ENCODE results near the gene CELF4.
A peak's percentile ranks its signal among the peaks of the same experiment; 100 is the strongest.

The CELF4 gene

GRCh38 chr18:37219257-37219656 is 346.3 kb downstream of the CELF4 start:
- no peak for TF ChIP-seq FOXM1 (IDR thresholded peaks at IDR 0.05; ENCODE audit: borderline replicate concordance, low read depth)
- TF ChIP-seq NFIC (IDR thresholded peaks at IDR 0.05), result no peak
- TF ChIP-seq CEBPB (IDR thresholded peaks at IDR 0.05), result no peak
- TF ChIP-seq EGR1 (IDR thresholded peaks at IDR 0.05), result no peak
- TF ChIP-seq RAD21 (IDR thresholded peaks at IDR 0.05; ENCODE audit: low read depth), result no peak
- no peak for TF ChIP-seq YY1 (IDR thresholded peaks at IDR 0.05; ENCODE audit: low read depth)

- TF ChIP-seq TAF1 (IDR thresholded peaks at IDR 0.05; ENCODE audit: low read depth) (no peak), EGR1 (IDR thresholded peaks at IDR 0.05) (no peak), FOXM1 (IDR thresholded peaks at IDR 0.05; ENCODE audit: borderline replicate concordance, low read depth) (no peak), ZBTB7A (IDR thresholded peaks at IDR 0.05; ENCODE audit: low read depth) (no peak), CREB1 (IDR thresholded peaks at IDR 0.05; ENCODE audit: low read depth) (no peak), CEBPB (IDR thresholded peaks at IDR 0.05) (no peak), TCF12 (IDR thresholded peaks at IDR 0.05; ENCODE audit: low read depth) (no peak), EP300 (IDR thresholded peaks at IDR 0.05; ENCODE audit: borderline replicate concordance) (no peak), RAD21 (IDR thresholded peaks at IDR 0.05; ENCODE audit: low read depth) (no peak), USF1 (IDR thresholded peaks at IDR 0.05) (no peak), YY1 (IDR thresholded peaks at IDR 0.05; ENCODE audit: low read depth) (no peak), MAX (IDR thresholded peaks at IDR 0.05) (no peak)
Measured at GRCh38 chr18:37218022-37218590, 347.5 kb downstream of the CELF4 start.

GRCh38 chr18:37210781-37211180 is 354.8 kb downstream of the CELF4 start:
- TF ChIP-seq EGR1 (IDR thresholded peaks at IDR 0.05), result no peak
- TF ChIP-seq USF1 (IDR thresholded peaks at IDR 0.05), result no peak
- no peak for TF ChIP-seq RAD21 (IDR thresholded peaks at IDR 0.05; ENCODE audit: low read depth)
- no peak for TF ChIP-seq YY1 (IDR thresholded peaks at IDR 0.05; ENCODE audit: low read depth)
- no peak for TF ChIP-seq REST (IDR thresholded peaks at IDR 0.05; ENCODE audit: low read depth)
- no peak for TF ChIP-seq TAF1 (IDR thresholded peaks at IDR 0.05; ENCODE audit: low read depth)
- TF ChIP-seq MAX (IDR thresholded peaks at IDR 0.05), result no peak
- no peak for TF ChIP-seq ZBTB7A (IDR thresholded peaks at IDR 0.05; ENCODE audit: low read depth)
- TF ChIP-seq EP300 (IDR thresholded peaks at IDR 0.05; ENCODE audit: borderline replicate concordance), result no peak
- no peak for TF ChIP-seq CREB1 (IDR thresholded peaks at IDR 0.05; ENCODE audit: low read depth)
- no peak for TF ChIP-seq FOXM1 (IDR thresholded peaks at IDR 0.05; ENCODE audit: borderline replicate concordance, low read depth)
- TF ChIP-seq NFIC (IDR thresholded peaks at IDR 0.05), result no peak
- TF ChIP-seq TEAD4 (IDR thresholded peaks at IDR 0.05), result no peak
- no peak for TF ChIP-seq TCF12 (IDR thresholded peaks at IDR 0.05; ENCODE audit: low read depth)
- TF ChIP-seq CEBPB (IDR thresholded peaks at IDR 0.05), result no peak

- TF ChIP-seq TCF12 (IDR thresholded peaks at IDR 0.05; ENCODE audit: low read depth) (no peak), RAD21 (IDR thresholded peaks at IDR 0.05; ENCODE audit: low read depth) (peak; percentile 36; the same call in 1 of the 2 replicates)
Measured at GRCh38 chr18:37207343-37207742, 358.3 kb downstream of the CELF4 start.

GRCh38 chr18:37199741-37200140 is 365.9 kb downstream of the CELF4 start:
- TF ChIP-seq MAX (IDR thresholded peaks at IDR 0.05), result no peak

Data from Ishikawa (cell line).